HEK293 (cell line): ENCODE data around the gene RPS21.
A peak's percentile ranks its signal among the peaks of the same experiment; 100 is the strongest.

ENCODE experiments used
- CTCF ChIA-PET: fragments of 350-600 bp; formaldehyde crosslinking; extraction: SDS; loops from one replicate; lab custom pipeline; 2021; ENCODE audit warnings: antibody characterized with exemption; lab: Yijun Ruan, JAX
- POLR2A ChIA-PET: fragments of 300-600 bp; formaldehyde crosslinking; extraction: SDS; loops from one replicate; lab custom pipeline; 2020; ENCODE audit warnings: antibody characterized with exemption, inconsistent platforms; lab: Yijun Ruan, JAX
- H3K27ac ChIP-seq: fragments of 200-500 bp; sonication (Bioruptor generic); 2 replicates; pipeline ENCODE4 v1.5.1; 2014; ENCODE audit warnings: low read depth, low read length, control low read depth, inconsistent platforms; ENCODE audit errors: extremely low read depth
- H3K36me3 ChIP-seq, 2 experiments: fragments of 200-500 bp in 1 of 2; sonication (Bioruptor generic) in 1 of 2; 1 replicate in 1 of 2; 2 replicates in 1 of 2; pipeline ENCODE4 v1.5.1; 2014 to 2017; ENCODE audit warnings: inconsistent platforms in 2 of 2, low read length in 2 of 2; ENCODE audit not compliant: control insufficient read depth in 2 of 2, insufficient read depth in 1 of 2
- H3K4me1 ChIP-seq: fragments of 200-500 bp; sonication (Bioruptor generic); 2 replicates; pipeline ENCODE4 v1.5.1; 2014; ENCODE audit warnings: mild to moderate bottlenecking, low read length, inconsistent platforms; ENCODE audit not compliant: control insufficient read depth, insufficient read depth
- H3K4me3 ChIP-seq: 2 replicates; pipeline ENCODE4 v1.5.1; 2011; ENCODE audit warnings: low read depth, mild to moderate bottlenecking, control low read depth, low read length, moderate library complexity
- H3K9me3 ChIP-seq: fragments of 200-500 bp; sonication (Bioruptor generic); 2 replicates; pipeline ENCODE4 v1.5.1; 2014; ENCODE audit warnings: low read depth, low read length, inconsistent platforms; ENCODE audit not compliant: control insufficient read depth, insufficient read depth
- EGR2 ChIP-seq: fragments of 450-650 bp; formaldehyde crosslinking; IDR thresholded peaks from 2 replicates; pipeline ENCODE4 v1.5.1; 2016; ENCODE audit warnings: low read depth, missing biosample characterization, missing genetic modification characterization
- GLIS2 ChIP-seq: fragments of 450-650 bp; formaldehyde crosslinking; IDR thresholded peaks from 2 replicates; pipeline ENCODE4 v1.5.1; 2016; ENCODE audit warnings: missing biosample characterization, missing genetic modification characterization
- HOXC10 ChIP-seq: sonication (generic); formaldehyde crosslinking; IDR thresholded peaks from 2 replicates; pipeline ENCODE4 v1.8.1; 2023; ENCODE audit warnings: mild to moderate bottlenecking, missing genetic modification reagents
- KLF8 ChIP-seq: fragments of 450-650 bp; formaldehyde crosslinking; IDR thresholded peaks from 2 replicates; pipeline ENCODE4 v1.5.1; 2016; ENCODE audit warnings: missing biosample characterization, missing genetic modification characterization
- RBAK ChIP-seq: fragments of 450-650 bp; formaldehyde crosslinking; IDR thresholded peaks from 2 replicates; pipeline ENCODE4 v1.5.1; 2016; ENCODE audit warnings: missing biosample characterization, missing genetic modification characterization
- TCF7L2 ChIP-seq: IDR thresholded peaks from 2 replicates; pipeline ENCODE4 v1.6.1; 2011; ENCODE audit warnings: low read depth, mild to moderate bottlenecking, inconsistent platforms, low read length, moderate library complexity, borderline replicate concordance
- ZBTB21 ChIP-seq: fragments of 450-650 bp; formaldehyde crosslinking; IDR thresholded peaks from 2 replicates; pipeline ENCODE4 v1.5.1; 2017; ENCODE audit warnings: missing biosample characterization, missing genetic modification characterization
- ZNF202 ChIP-seq: fragments of 450-650 bp; formaldehyde crosslinking; IDR thresholded peaks from 2 replicates; pipeline ENCODE4 v1.5.1; 2016; ENCODE audit warnings: missing biosample characterization, missing genetic modification characterization, borderline replicate concordance
- ZNF514 ChIP-seq: fragments of 450-650 bp; formaldehyde crosslinking; IDR thresholded peaks from 2 replicates; pipeline ENCODE4 v1.5.1; 2016; ENCODE audit warnings: missing biosample characterization, missing genetic modification characterization
- ZNF558 ChIP-seq: fragments of 450-650 bp; formaldehyde crosslinking; IDR thresholded peaks from 2 replicates; pipeline ENCODE4 v1.5.1; 2016; ENCODE audit warnings: missing biosample characterization, missing genetic modification characterization
- ZNF837 ChIP-seq: fragments of 450-650 bp; formaldehyde crosslinking; IDR thresholded peaks from 2 replicates; pipeline ENCODE4 v1.5.1; 2016; ENCODE audit warnings: missing biosample characterization, missing genetic modification characterization
- ZSCAN23 ChIP-seq: fragments of 450-650 bp; formaldehyde crosslinking; IDR thresholded peaks from 2 replicates; pipeline ENCODE4 v1.5.1; 2016; ENCODE audit warnings: missing biosample characterization, missing genetic modification characterization
- TF ChIP-seq, protein P1 (sequence below): fragments of 450-650 bp; formaldehyde crosslinking; IDR thresholded peaks from 2 replicates; pipeline ENCODE4 v1.5.1; 2016; ENCODE audit warnings: missing biosample characterization, missing genetic modification characterization
- TF ChIP-seq, protein P2 (sequence below): fragments of 450-650 bp; formaldehyde crosslinking; IDR thresholded peaks from 2 replicates; pipeline ENCODE4 v1.5.1; 2016; ENCODE audit warnings: missing biosample characterization, missing genetic modification characterization
- TF ChIP-seq, protein P3 (sequence below): fragments of 450-650 bp; formaldehyde crosslinking; IDR thresholded peaks from 2 replicates; pipeline ENCODE4 v1.5.1; 2016; ENCODE audit warnings: missing biosample characterization, missing genetic modification characterization

RPS21 gene

DNA sequence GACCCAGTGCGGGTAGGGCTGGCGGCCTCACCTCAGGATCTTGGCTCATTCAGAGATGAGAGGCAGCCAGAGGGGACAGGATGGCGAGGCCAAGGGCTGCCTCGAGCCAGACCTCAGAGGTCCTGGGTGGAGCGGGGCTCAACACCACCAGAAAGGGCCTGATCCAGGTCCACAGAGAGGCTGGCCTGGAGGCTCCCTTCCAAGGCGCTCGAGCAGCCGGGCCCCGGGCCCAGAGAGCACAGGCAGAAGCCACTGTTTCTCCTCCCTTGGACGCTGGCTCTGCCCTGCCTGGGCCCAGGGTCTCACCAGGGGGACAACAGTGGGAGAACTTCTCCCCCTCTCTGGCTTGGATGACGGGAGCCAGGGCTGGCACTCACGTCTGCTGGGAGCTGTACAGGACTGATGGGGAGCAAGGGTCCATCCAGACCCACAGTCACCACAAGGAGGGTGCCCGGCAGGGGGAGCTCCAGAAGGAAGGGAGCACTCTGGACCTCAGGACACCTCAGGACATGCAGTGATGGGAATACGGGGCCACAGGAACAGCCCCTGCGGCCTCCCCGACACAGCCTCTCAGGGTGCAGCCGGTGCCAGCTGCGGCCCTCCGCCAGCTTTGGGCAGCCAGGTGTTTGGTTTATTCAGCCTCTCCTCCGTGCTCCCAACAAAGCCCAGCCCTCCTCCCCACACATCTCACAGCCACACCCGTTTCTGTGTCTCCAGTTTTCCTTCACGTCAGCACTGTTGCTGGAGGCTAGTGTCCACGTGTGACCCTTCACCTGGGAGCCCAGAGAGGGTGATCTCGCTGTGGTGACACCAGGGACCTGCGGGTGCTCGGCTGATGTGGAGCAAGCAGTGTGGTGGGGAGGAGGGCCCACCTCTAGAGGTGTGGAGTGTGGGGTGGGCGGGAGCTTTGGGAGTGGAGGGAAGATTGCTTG is 8.7 kb downstream of the RPS21 start:
- Histone ChIP-seq H3K27ac (no peak overlapping the region), H3K4me1 (no peaks in the 10 kb centered on the region), H3K9me3 (no peaks in the 10 kb centered on the region), H3K36me3 (peaks cover 0 to 47% of the 10 kb centered on the region in 2 experiments; a peak in 2 of 3 replicates), H3K4me3 (no peak overlapping the region)
- TF ChIP-seq, protein P1, sequence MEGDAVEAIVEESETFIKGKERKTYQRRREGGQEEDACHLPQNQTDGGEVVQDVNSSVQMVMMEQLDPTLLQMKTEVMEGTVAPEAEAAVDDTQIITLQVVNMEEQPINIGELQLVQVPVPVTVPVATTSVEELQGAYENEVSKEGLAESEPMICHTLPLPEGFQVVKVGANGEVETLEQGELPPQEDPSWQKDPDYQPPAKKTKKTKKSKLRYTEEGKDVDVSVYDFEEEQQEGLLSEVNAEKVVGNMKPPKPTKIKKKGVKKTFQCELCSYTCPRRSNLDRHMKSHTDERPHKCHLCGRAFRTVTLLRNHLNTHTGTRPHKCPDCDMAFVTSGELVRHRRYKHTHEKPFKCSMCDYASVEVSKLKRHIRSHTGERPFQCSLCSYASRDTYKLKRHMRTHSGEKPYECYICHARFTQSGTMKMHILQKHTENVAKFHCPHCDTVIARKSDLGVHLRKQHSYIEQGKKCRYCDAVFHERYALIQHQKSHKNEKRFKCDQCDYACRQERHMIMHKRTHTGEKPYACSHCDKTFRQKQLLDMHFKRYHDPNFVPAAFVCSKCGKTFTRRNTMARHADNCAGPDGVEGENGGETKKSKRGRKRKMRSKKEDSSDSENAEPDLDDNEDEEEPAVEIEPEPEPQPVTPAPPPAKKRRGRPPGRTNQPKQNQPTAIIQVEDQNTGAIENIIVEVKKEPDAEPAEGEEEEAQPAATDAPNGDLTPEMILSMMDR, result peak; percentile 41; the same call in 1 of the 2 replicates
- no peak for TF ChIP-seq HOXC10 (CRISPR knock-in tag)
- TF ChIP-seq ZBTB21, result no peak
- TF ChIP-seq ZNF202 (tag by site-specific recombination), result no peak
- 0 out of 2 replicates have a peak, but pooled peaks have one; percentile 8 for TF ChIP-seq EGR2
- no peak for TF ChIP-seq KLF8
- TF ChIP-seq, protein P2, sequence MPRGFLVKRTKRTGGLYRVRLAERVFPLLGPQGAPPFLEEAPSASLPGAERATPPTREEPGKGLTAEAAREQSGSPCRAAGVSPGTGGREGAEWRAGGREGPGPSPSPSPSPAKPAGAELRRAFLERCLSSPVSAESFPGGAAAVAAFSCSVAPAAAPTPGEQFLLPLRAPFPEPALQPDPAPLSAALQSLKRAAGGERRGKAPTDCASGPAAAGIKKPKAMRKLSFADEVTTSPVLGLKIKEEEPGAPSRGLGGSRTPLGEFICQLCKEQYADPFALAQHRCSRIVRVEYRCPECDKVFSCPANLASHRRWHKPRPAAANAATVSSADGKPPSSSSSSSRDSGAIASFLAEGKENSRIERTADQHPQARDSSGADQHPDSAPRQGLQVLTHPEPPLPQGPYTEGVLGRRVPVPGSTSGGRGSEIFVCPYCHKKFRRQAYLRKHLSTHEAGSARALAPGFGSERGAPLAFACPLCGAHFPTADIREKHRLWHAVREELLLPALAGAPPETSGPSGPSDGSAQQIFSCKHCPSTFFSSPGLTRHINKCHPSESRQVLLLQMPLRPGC, result no peak
- TF ChIP-seq ZNF837 (tag by site-specific recombination), result no peak
- TF ChIP-seq ZNF558 (tag by site-specific recombination), result no peak
- no peak for TF ChIP-seq GLIS2
- CTCF ChIA-PET, result interaction anchor here (2.1 kb wide), 1 partner anchor 14 kb away, joined by 5 read pairs; no protein-coding TSS in a partner anchor
- POLR2A ChIA-PET, result interaction anchor here (1.2 kb wide), 1 partner anchor 9 kb away, joined by 8 read pairs; the partner anchor contains the start of gene RPS21

DNA sequence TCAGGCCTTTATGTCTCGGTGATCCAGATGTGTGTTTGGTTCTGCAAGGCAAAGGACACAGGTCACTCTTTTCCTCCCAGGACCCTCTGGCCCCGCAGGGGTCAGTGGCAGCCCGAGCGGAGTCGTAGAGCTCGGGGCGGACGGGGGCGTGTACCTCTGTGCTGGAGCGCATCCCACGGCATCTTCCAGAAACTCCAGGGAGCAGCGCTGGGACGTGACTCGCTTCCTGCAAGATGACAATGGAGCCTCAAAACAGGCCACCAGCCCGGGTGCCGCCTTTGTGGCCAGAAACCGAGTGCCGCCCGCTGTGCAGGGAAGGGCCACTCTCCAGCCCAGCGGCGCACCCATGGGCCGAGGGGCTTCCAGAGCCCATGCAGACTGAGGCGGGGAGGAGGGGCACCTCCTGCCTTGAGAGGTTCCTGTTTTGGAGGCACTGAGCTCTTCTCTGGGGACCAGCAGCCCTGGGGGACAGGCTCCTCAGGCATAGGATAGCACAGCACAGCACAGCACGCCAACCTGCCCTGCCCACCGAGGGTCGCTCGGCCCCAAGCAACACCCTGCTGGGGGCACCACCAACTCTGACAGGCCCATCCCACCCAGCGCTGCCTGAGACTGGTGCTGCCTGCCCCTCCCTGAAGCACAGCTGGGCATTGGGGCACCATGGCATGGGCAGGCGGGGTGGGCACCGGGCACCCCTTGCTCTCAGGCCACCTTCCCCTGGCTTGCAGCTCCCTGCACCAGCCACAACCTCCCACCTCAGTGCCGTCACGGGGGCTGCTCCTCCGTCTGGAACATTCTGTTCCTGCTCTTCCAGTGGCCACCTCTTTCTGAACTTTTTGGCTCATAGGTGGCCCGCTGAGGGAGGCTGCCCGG is 9.7 kb downstream of the RPS21 start:
- Histone ChIP-seq H3K4me3 (no peak overlapping the region), H3K9me3 (no peaks in the 10 kb centered on the region), H3K27ac (no peak overlapping the region), H3K4me1 (no peaks in the 10 kb centered on the region), H3K36me3 (peaks cover 0 to 46% of the 10 kb centered on the region in 2 experiments; a peak in 2 of 3 replicates)
- CTCF ChIA-PET, result no interaction called here
- POLR2A ChIA-PET, result no interaction called here
- no peak for TF ChIP-seq TCF7L2
- no peak for TF ChIP-seq ZNF514 (tag by site-specific recombination)
- 0 out of 2 replicates have a peak, but pooled peaks have one; percentile 20 for TF ChIP-seq GLIS2
- TF ChIP-seq RBAK (tag by site-specific recombination), result no peak
- TF ChIP-seq, protein P3, sequence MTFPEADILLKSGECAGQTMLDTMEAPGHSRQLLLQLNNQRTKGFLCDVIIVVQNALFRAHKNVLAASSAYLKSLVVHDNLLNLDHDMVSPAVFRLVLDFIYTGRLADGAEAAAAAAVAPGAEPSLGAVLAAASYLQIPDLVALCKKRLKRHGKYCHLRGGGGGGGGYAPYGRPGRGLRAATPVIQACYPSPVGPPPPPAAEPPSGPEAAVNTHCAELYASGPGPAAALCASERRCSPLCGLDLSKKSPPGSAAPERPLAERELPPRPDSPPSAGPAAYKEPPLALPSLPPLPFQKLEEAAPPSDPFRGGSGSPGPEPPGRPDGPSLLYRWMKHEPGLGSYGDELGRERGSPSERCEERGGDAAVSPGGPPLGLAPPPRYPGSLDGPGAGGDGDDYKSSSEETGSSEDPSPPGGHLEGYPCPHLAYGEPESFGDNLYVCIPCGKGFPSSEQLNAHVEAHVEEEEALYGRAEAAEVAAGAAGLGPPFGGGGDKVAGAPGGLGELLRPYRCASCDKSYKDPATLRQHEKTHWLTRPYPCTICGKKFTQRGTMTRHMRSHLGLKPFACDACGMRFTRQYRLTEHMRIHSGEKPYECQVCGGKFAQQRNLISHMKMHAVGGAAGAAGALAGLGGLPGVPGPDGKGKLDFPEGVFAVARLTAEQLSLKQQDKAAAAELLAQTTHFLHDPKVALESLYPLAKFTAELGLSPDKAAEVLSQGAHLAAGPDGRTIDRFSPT (tag by site-specific recombination), result peak; percentile 78
- TF ChIP-seq ZSCAN23 (tag by site-specific recombination), result no peak
